Measurements from ENCODE around the gene ITGB2. TPM values are rescaled to one million over a fixed set of nuclear protein-coding genes. Genes with fewer than 3 reads are reported as not detected.

ITGB2 gene
- total RNA-seq, 1 donor from 2014 or later = 292 TPM

Other genes with a start within 250 kb of the ITGB2 start
- not detected in 2 replicates for gene KRTAP12-1, start 238.7 kb downstream of the ITGB2 start, total RNA-seq
- not detected in 2 replicates for gene KRTAP10-12, start 223.7 kb downstream of the ITGB2 start, total RNA-seq
- gene TSPEAR, start 209.3 kb downstream of the ITGB2 start, total RNA-seq = not detected in 2 replicates
- 137 and 151 TPM in 2 replicates for gene UBE2G2, start 119.1 kb downstream of the ITGB2 start, total RNA-seq
- 86.9 and 88.6 TPM in 2 replicates for gene SUMO3, start 102.8 kb downstream of the ITGB2 start, total RNA-seq
- gene PTTG1IP, start 47.2 kb downstream of the ITGB2 start, total RNA-seq = 46.7 and 48.7 TPM in 2 replicates
- gene SLX9, start 19.1 kb upstream of the ITGB2 start, total RNA-seq = 83.4 and 84.7 TPM in 2 replicates
- gene ADARB1, start 153.7 kb upstream of the ITGB2 start, total RNA-seq = 24.8 and 25.9 TPM in 2 replicates